HG03103 (cell line): ENCODE results near the gene PROSER3.
"Not testable (repeated sequence)": the region's sequence is repeated elsewhere in the genome, so short reads cannot be mapped to it uniquely, and the experiment has no call there.

Experiments
- ATAC-seq: cut with Tn5 transposase; IDR thresholded peaks from one replicate; pipeline ENCODE4 v1.9.1; 2021; ENCODE audit warnings: low read depth; ENCODE audit not compliant: unreplicated experiment

Gene PROSER3

GRCh38 chr19:35789978-35790944 lies 32.3 kb downstream of the PROSER3 start:
- ATAC-seq: no peak

- no peak for ATAC-seq
These were observed 33.2 kb downstream of the PROSER3 start for GRCh38 chr19:35790981-35791813.

- ATAC-seq: no peak
These were observed 33.9 kb downstream of the PROSER3 start for GRCh38 chr19:35791814-35792279.

- no peak for ATAC-seq
These were observed 34.3 kb downstream of the PROSER3 start for GRCh38 chr19:35792312-35792711.

- ATAC-seq: no peak
These were observed 34.9 kb downstream of the PROSER3 start for GRCh38 chr19:35792888-35793287.

GRCh38 chr19:35793381-35794165 lies 35.6 kb downstream of the PROSER3 start:
- ATAC-seq: no peak

- not testable (repeated sequence) for ATAC-seq
These were observed 37.6 kb downstream of the PROSER3 start for GRCh38 chr19:35795564-35795963.

- no peak for ATAC-seq
These were observed 38.9 kb downstream of the PROSER3 start for GRCh38 chr19:35796645-35797542.

- no peak for ATAC-seq
These were observed 39.7 kb downstream of the PROSER3 start for GRCh38 chr19:35797663-35798062.

GRCh38 chr19:35801828-35802227 lies 43.9 kb downstream of the PROSER3 start:
- no peak for ATAC-seq

- ATAC-seq: no peak
These were observed 47.6 kb downstream of the PROSER3 start for GRCh38 chr19:35805526-35806102.

GRCh38 chr19:35806597-35806996 lies 48.6 kb downstream of the PROSER3 start:
- no peak for ATAC-seq

- ATAC-seq: no peak
These were observed 49.7 kb downstream of the PROSER3 start for GRCh38 chr19:35807633-35808032.

- no peak for ATAC-seq
These were observed 53.6 kb downstream of the PROSER3 start for GRCh38 chr19:35811317-35812219.

- no peak for ATAC-seq
These were observed 54.5 kb downstream of the PROSER3 start, which contains the start of gene PRODH2 for GRCh38 chr19:35812220-35813042. Gene PRODH2 (minus strand): TSS chr19:35812845. CDS start chr19:35812805, 40 bp downstream.

GRCh38 chr19:35813043-35813890 lies 55.3 kb downstream of the PROSER3 start:
- no peak for ATAC-seq
